Measurements from ENCODE around the gene PHLDA1. TPM values are rescaled to one million over a fixed set of nuclear protein-coding genes. Genes with fewer than 3 reads are reported as not detected.

The PHLDA1 gene
- total RNA-seq, 4 donors from 2014 or later, result 2.4 to 32.7 (median 7.9) TPM

DNA sequence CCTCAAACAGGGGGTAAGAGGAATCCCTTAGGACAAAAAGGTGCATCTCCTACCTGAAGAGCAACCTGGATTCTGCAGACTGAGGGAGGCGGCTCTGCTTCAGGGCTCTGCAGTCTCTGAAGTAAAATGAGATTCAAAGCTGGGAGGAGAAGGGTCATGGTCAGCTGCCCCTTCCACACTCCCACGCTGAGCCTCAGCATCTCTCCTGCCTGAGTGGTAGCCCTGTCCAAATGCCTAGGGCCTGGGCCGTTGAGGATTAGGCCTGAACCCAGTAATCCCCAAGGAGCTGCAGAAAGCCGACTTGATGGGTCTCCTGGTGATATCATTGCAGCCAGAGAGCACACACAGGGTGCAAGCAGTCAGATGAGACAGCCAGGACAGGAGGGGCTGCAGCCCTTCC lies 18.9 kb downstream of the PHLDA1 start:
- TF ChIP-seq, protein P1, sequence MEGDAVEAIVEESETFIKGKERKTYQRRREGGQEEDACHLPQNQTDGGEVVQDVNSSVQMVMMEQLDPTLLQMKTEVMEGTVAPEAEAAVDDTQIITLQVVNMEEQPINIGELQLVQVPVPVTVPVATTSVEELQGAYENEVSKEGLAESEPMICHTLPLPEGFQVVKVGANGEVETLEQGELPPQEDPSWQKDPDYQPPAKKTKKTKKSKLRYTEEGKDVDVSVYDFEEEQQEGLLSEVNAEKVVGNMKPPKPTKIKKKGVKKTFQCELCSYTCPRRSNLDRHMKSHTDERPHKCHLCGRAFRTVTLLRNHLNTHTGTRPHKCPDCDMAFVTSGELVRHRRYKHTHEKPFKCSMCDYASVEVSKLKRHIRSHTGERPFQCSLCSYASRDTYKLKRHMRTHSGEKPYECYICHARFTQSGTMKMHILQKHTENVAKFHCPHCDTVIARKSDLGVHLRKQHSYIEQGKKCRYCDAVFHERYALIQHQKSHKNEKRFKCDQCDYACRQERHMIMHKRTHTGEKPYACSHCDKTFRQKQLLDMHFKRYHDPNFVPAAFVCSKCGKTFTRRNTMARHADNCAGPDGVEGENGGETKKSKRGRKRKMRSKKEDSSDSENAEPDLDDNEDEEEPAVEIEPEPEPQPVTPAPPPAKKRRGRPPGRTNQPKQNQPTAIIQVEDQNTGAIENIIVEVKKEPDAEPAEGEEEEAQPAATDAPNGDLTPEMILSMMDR (IDR thresholded peaks at IDR 0.05 in 4 of 5, conservative IDR thresholded peaks at IDR 0.05 in 1 of 5), result no peak
- no peak for TF ChIP-seq POLR2A (IDR thresholded peaks at IDR 0.05)
- no peaks in the 10 kb centered on the region for H3K27me3 ChIP-seq
- intact Hi-C loops (cut with DNase I; ENCODE audit: low total_unique reads) (no loop called here), in situ Hi-C loops (cut with MboI; ENCODE audit: low sequenced_read_pairs in 4 of 4) (no loop called here)
- H3K9me3 ChIP-seq, result no peaks in the 10 kb centered on the region
- H3K4me3 ChIP-seq, result no peak overlapping the region
- DNase-seq (no peak), ATAC-seq (no peak)
- H3K27ac ChIP-seq, result no peak overlapping the region
- H3K4me1 ChIP-seq, result no peaks in the 10 kb centered on the region
- no peaks in the 10 kb centered on the region for H3K36me3 ChIP-seq

DNA sequence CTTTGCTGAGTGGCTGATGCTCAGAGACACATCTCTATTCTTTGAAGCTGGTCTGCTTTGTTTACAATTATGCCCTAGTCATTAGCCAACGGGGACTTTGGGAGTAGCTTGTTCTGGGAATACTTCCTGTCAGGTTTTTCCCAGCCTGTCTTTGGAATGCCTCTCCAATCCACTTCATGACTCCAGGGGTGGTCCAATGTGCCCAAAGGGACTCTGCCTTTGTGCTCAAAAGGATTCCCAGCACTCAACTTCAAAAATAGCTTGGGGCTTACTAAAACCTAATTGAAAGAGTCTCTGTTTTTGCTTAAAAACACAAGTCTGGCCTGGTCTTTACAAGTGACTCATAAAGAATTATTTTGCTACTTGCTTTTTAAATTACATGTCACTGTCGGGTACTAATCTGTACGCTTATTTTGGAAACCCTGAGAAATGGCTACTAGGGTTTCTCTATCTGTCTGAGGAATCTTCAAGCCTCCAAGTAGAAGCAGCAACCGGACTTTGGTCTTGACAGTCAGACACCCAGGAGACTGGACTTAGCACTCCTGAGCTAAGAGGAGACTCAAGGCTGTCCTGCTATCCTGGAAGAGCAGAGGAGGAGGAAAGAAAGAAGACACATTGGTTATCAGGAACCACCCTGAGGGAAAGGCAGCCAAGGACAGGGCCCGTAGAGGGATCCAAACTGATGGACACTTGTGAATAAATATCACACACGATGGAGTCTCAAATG lies 20.7 kb downstream of the PHLDA1 start:
- in situ Hi-C loops (cut with MboI; ENCODE audit: low sequenced_read_pairs in 4 of 4), result no loop called here
- H3K4me1 ChIP-seq, result no peaks in the 10 kb centered on the region
- intact Hi-C loops (cut with DNase I; ENCODE audit: low total_unique reads), result no loop called here
- no peaks in the 10 kb centered on the region for H3K9me3 ChIP-seq
- ATAC-seq (no peak), DNase-seq (no peak)
- H3K4me3 ChIP-seq, result no peak overlapping the region
- no peaks in the 10 kb centered on the region for H3K36me3 ChIP-seq
- H3K27me3 ChIP-seq, result no peaks in the 10 kb centered on the region
- H3K27ac ChIP-seq, result no peak overlapping the region
- TF ChIP-seq, protein P1 (IDR thresholded peaks at IDR 0.05 in 4 of 5, conservative IDR thresholded peaks at IDR 0.05 in 1 of 5), result no peak
- TF ChIP-seq POLR2A (IDR thresholded peaks at IDR 0.05), result no peak

DNA sequence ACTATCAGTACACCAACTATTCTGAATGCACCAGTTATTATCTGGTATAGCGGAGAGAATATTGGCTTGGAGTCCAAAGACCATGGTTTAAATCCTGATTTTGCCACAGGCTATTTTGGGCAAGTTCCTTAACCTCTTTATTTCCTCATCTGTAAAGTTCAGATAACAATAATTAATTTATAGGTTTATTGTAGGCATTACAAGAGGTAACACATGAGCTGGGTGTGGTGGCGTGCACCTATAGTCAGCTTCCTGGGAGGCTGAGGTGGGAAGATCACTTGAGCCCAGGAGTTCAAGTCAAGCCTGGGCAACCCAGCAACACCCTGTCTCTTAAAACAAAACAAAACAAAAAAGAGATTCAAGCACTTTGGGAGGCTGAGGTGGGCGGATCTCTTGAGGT lies 23.1 kb downstream of the PHLDA1 start:
- H3K27ac ChIP-seq, result no peak overlapping the region
- in situ Hi-C loops (cut with MboI; ENCODE audit: low sequenced_read_pairs in 4 of 4), result no loop called here
- H3K9me3 ChIP-seq, result no peaks in the 10 kb centered on the region
- H3K4me1 ChIP-seq, result no peaks in the 10 kb centered on the region
- no peak for TF ChIP-seq POLR2A (IDR thresholded peaks at IDR 0.05)
- TF ChIP-seq, protein P1 (IDR thresholded peaks at IDR 0.05 in 4 of 5, conservative IDR thresholded peaks at IDR 0.05 in 1 of 5), result no peak
- intact Hi-C loops (cut with DNase I; ENCODE audit: low total_unique reads), result no loop called here
- H3K27me3 ChIP-seq, result no peaks in the 10 kb centered on the region
- no peak for ATAC-seq
- DNase-seq, result no peak
- H3K4me3 ChIP-seq, result no peak overlapping the region
- no peaks in the 10 kb centered on the region for H3K36me3 ChIP-seq

DNA sequence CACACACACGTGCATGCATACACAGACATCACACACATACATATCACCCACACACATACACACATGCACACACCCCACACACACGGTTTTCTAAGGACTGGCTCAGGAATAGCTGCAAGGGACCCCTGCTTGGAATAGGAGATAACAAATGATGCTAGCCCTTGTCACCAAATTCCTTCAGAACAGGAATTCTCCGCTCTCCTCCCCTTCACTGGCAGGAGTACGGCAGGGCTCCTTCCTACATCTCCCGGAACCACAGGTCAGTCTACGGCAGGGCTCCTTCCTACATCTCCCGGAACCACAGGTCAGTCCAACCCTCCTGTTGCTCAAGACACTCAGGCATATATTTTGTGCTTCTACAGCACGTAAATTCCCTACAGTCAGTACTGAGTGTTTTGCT lies 23.9 kb downstream of the PHLDA1 start:
- Histone ChIP-seq H3K27ac (no peak overlapping the region), H3K9me3 (no peaks in the 10 kb centered on the region), H3K27me3 (no peaks in the 10 kb centered on the region), H3K4me3 (no peak overlapping the region), H3K4me1 (no peaks in the 10 kb centered on the region), H3K36me3 (no peaks in the 10 kb centered on the region)
- TF ChIP-seq POLR2A (IDR thresholded peaks at IDR 0.05), result no peak
- TF ChIP-seq, protein P1 (IDR thresholded peaks at IDR 0.05 in 4 of 5, conservative IDR thresholded peaks at IDR 0.05 in 1 of 5), result no peak
- intact Hi-C loops (cut with DNase I; ENCODE audit: low total_unique reads) (no loop called here), in situ Hi-C loops (cut with MboI; ENCODE audit: low sequenced_read_pairs in 4 of 4) (no loop called here)
- no peak for DNase-seq
- ATAC-seq, result no peak
